Stimulated activated CD4-positive, alpha-beta T cell treated with anti-CD3 and anti-CD28 coated beads, Interleukin-1b, Interleukin-23, amount 100 ng/mL, for 24 hours (primary cell): ENCODE measurements around the gene MTHFD2L.
"Not testable (repeated sequence)": the region's sequence is repeated elsewhere in the genome, so short reads cannot be mapped to it uniquely, and the experiment has no call there.

Experiments
- DNase-seq, 4 experiments: peaks; one replicate each; pipeline ENCODE4 v3.0.0-alpha.2; 2020; ENCODE audit warnings: low read depth in 4 of 4, low spot score in 1 of 4

The MTHFD2L gene

GRCh38 chr4:74188912-74189311, 31.0 kb downstream of the MTHFD2L start:
- no peak for DNase-seq

GRCh38 chr4:74189331-74190043, 31.6 kb downstream of the MTHFD2L start:
- no peak for DNase-seq

- no peak for DNase-seq
These were observed 32.4 kb downstream of the MTHFD2L start for GRCh38 chr4:74190332-74190731.

GRCh38 chr4:74190919-74191397, 33.0 kb downstream of the MTHFD2L start:
- no peak for DNase-seq

GRCh38 chr4:74197080-74197479, 39.2 kb downstream of the MTHFD2L start:
- DNase-seq = no peak

- no peak for DNase-seq
These were observed 44.2 kb downstream of the MTHFD2L start for GRCh38 chr4:74202062-74202586.

GRCh38 chr4:74203467-74203866, 45.5 kb downstream of the MTHFD2L start:
- DNase-seq = no peak

GRCh38 chr4:74205046-74205445, 47.1 kb downstream of the MTHFD2L start:
- no peak for DNase-seq

GRCh38 chr4:74205559-74205958, 47.6 kb downstream of the MTHFD2L start:
- DNase-seq = no peak

- DNase-seq = no peak
These were observed 48.3 kb downstream of the MTHFD2L start for GRCh38 chr4:74206088-74206825.

- DNase-seq = not testable (repeated sequence)
These were observed 56.7 kb downstream of the MTHFD2L start for GRCh38 chr4:74214457-74215159.

- DNase-seq = not testable (repeated sequence)
These were observed 57.3 kb downstream of the MTHFD2L start for GRCh38 chr4:74215236-74215635.

- no peak for DNase-seq
These were observed 59.4 kb downstream of the MTHFD2L start for GRCh38 chr4:74217365-74217764.

GRCh38 chr4:74218201-74218600, 60.3 kb downstream of the MTHFD2L start:
- no peak for DNase-seq

- DNase-seq = no peak
These were observed 61.3 kb downstream of the MTHFD2L start for GRCh38 chr4:74219240-74219639.

GRCh38 chr4:74223098-74223497, 65.2 kb downstream of the MTHFD2L start:
- no peak for DNase-seq

GRCh38 chr4:74223801-74224200, 65.9 kb downstream of the MTHFD2L start:
- no peak for DNase-seq

GRCh38 chr4:74228691-74229640, 71.0 kb downstream of the MTHFD2L start:
- peak; percentile 60 to 64 (median 62) for DNase-seq

GRCh38 chr4:74230902-74231499, 73.1 kb downstream of the MTHFD2L start:
- DNase-seq = no peak

- no peak for DNase-seq
These were observed 77.2 kb downstream of the MTHFD2L start for GRCh38 chr4:74235135-74235534.
